Measurements from ENCODE around the gene HS6ST3.
"Not testable (repeated sequence)": the region's sequence is repeated elsewhere in the genome, so short reads cannot be mapped to it uniquely, and the experiment has no call there.

- TF ChIP-seq EZH2 (IDR thresholded peaks at IDR 0.05; ENCODE audit: low read length, missing control alignments); CTCF (conservative IDR thresholded peaks at IDR 0.05 in 1 of 2, IDR thresholded peaks at IDR 0.05 in 1 of 2; ENCODE audit: low read depth in 1 of 2, low read length in 2 of 2): not testable (repeated sequence)
These were observed 25.5 kb downstream of the HS6ST3 start for GRCh38 chr13:96115368-96115767.
